PC-9 (cell line): ENCODE measurements around the gene ATG2A.

Source experiments
- EZH2 ChIP-seq: fragments of 200-600 bp; sonication (generic); IDR thresholded peaks from 2 replicates; pipeline ENCODE4 v1.8.0; 2017; ENCODE audit warnings: antibody characterized with exemption, low read depth
- TF ChIP-seq, protein P1 (sequence below): fragments of 200-600 bp; sonication (generic); conservative IDR thresholded peaks from 2 replicates; pipeline ENCODE4 v1.6.1; 2017; ENCODE audit warnings: mixed run types, antibody characterized with exemption, mild to moderate bottlenecking, moderate library complexity

DNA sequence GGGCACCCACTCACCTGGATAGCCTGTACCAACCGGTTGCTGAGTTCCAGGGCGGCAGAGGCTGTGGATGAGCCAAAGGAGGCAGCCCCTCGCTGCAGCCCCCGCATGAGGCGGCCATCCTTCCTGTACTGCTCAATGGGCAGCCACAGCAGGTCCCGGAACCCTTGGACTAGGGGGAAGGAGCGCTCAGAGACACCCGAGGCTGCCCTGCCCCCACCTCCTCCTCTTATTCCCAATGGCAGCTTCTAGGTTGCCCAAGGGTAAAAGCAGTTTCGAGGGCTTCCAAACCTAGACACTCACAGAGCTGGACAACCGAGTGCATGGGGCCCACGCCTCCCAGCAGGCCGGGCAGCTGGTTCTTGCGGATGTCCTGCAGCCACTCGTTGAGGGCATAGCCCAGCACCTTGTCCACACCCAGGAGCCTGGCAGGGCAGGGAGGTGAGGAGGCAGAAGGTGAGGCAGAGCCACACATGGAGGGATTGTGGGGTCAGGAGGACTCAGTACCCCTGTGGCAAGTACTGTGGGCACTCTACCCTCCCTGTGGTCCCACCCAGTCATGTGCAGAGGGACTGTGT, 20.5 kb downstream of the ATG2A start:
- TF ChIP-seq EZH2: no peak
- TF ChIP-seq, protein P1, sequence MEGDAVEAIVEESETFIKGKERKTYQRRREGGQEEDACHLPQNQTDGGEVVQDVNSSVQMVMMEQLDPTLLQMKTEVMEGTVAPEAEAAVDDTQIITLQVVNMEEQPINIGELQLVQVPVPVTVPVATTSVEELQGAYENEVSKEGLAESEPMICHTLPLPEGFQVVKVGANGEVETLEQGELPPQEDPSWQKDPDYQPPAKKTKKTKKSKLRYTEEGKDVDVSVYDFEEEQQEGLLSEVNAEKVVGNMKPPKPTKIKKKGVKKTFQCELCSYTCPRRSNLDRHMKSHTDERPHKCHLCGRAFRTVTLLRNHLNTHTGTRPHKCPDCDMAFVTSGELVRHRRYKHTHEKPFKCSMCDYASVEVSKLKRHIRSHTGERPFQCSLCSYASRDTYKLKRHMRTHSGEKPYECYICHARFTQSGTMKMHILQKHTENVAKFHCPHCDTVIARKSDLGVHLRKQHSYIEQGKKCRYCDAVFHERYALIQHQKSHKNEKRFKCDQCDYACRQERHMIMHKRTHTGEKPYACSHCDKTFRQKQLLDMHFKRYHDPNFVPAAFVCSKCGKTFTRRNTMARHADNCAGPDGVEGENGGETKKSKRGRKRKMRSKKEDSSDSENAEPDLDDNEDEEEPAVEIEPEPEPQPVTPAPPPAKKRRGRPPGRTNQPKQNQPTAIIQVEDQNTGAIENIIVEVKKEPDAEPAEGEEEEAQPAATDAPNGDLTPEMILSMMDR: no peak
